HG03135 (cell line): Measurements from ENCODE around the gene PLK5.
"Not testable (repeated sequence)": the region's sequence is repeated elsewhere in the genome, so short reads cannot be mapped to it uniquely, and the experiment has no call there.

Experiments
- ATAC-seq: cut with Tn5 transposase; IDR thresholded peaks from one replicate; pipeline ENCODE4 v1.9.1; 2021; ENCODE audit warnings: mild to moderate bottlenecking, moderate library complexity; ENCODE audit not compliant: unreplicated experiment

Gene PLK5

DNA sequence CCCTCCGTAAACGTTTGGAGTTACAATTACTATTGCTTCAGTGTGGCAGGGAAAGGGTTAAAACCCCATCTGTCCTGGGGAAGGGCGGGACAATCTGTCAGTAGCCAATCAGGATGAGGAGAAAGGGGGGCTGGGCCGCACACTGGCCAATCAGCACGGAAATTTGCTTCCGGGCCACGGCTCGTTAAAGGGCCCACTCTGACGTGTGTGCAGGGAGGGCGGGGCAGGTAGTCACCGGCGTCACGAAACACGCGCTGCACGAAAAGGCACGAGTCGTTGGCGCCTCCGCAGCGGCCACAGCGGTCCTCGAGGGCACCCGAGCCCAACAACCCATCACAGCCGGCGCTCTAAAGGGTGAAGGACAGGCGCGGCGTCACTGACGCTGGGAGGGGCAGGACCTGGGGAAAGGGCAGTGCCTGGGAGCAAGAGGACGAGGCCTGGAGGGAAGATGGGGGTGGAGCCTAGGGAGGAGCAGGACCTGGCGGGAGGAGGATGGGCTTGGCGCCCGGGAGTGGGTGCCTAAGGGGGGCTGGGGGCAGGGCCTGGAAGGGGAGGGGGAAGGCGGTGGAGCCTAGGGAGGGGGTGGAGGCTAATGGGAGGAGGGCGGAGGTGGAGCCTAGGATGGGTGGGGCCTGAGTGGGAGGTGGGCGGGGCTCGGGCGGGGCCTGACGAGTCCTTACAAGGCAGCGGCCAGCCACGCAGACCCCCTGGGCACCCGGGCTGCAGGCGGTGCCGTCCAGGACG is 15.9 kb upstream of the PLK5 start:
- ATAC-seq: no peak

- no peak for ATAC-seq
These were observed 15.4 kb upstream of the PLK5 start for GRCh38 chr19:1508507-1508856.

GRCh38 chr19:1509602-1510441 is 14.1 kb upstream of the PLK5 start:
- ATAC-seq: no peak

- ATAC-seq: no peak
These were observed 13.5 kb upstream of the PLK5 start for GRCh38 chr19:1510442-1510806.

DNA sequence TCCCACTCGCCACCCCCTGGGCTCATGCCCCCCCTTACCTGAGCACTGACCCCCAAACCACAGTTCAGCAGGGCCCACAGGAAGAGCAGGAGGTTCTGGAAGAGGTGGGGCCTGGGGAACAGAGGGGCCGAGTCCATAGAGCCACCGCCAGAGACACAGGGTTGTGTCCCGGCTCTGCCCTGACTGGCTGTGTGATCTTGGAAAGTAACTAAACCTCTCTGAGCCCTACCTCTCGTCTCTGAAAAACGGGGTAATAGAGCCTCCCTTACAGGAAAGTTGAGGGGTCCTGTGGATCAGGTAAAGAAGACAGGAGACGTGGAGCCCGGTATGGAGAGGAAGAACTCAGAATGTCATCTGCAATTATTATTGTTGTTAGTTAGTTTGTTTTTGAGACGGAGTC is 13.1 kb upstream of the PLK5 start:
- no peak for ATAC-seq

- no peak for ATAC-seq
These were observed 12.3 kb upstream of the PLK5 start for GRCh38 chr19:1511318-1512317.

- ATAC-seq: no peak
These were observed 11.0 kb upstream of the PLK5 start, which contains the start of gene ADAMTSL5 for GRCh38 chr19:1512671-1513498. Gene ADAMTSL5, minus strand, starts transcription at chr19:1513019. Its CDS starts 2,076 bp downstream, at chr19:1510943.

- ATAC-seq: no peak
These were observed 10.2 kb upstream of the PLK5 start for GRCh38 chr19:1513499-1514294.

GRCh38 chr19:1514295-1514661 is 9.6 kb upstream of the PLK5 start:
- ATAC-seq: no peak

DNA sequence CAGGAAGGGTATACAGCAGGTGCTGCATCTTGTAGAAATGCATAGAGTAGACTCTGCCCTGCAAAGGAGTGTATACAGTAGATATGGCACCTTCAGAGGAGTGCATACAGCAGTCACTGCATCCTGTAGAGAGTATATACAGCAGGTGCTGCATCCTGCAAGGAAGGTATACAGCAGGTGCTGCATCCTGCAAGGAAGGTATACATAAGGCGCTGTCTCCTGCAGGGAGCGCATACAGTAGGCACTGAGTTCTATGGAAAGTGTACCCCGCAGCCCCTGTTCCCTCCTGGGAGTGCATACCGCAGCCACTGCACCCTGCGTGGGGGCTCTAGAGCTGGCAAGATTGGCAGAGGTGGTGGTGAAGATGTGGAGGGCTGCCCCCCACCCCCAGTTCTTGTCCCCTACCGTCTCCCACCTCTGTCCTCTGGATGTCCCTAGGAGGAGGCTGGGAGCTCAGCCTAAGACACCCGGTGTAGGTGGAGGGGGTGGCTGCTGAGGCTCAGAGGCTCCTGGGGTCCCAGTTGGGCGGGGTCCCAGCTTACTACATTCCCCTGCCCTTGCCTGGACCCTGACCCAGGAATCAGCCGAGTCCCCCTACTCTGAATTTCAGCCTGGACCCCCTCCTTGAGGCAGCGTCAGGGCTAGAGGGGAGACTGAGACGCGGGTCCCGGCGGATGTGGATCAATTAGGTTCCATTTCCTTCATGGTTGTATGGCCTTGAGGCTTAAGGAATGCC is 8.7 kb upstream of the PLK5 start:
- no peak for ATAC-seq

GRCh38 chr19:1516395-1516753 is 7.5 kb upstream of the PLK5 start:
- ATAC-seq: no peak

DNA sequence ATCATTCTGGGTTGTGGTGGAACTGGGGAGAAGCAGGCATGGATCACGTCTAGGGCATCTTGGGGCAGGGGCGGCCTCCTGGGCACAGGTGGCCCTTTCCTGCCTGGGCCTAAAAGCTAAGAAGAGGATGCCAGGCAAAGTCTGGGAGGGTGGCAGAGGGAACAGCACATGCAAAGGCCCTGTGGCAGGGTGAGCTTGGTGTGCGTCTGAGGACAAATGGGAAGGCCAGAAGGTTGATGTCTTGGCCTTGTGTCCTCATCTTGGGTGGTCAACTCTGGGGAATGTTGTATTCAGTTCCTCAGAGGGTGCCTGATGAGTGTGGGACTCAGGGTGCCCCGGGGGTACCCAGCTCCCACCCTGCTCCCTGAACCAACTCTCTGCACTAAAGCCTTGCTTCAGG is 5.4 kb upstream of the PLK5 start:
- ATAC-seq: no peak

DNA sequence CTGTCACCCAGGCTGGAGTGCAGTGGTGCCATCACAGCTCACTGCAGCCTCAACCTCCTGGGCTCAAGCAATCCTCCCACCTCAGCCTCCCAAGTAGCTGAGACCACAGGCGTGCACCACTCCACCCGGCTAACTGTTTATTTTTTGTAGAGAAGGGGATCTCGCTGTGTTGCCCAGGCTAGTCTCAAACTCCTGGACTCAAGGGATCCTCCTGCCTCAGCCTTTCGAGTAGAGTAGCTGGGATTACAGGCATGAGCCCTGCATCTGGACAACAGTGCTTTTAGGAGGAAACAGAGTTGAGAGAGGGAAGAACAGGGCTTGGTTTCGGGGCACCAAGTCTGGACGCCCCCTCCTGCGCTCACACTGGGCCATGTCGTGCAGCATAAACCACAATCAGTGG is 4.1 kb upstream of the PLK5 start:
- not testable (repeated sequence) for ATAC-seq

DNA sequence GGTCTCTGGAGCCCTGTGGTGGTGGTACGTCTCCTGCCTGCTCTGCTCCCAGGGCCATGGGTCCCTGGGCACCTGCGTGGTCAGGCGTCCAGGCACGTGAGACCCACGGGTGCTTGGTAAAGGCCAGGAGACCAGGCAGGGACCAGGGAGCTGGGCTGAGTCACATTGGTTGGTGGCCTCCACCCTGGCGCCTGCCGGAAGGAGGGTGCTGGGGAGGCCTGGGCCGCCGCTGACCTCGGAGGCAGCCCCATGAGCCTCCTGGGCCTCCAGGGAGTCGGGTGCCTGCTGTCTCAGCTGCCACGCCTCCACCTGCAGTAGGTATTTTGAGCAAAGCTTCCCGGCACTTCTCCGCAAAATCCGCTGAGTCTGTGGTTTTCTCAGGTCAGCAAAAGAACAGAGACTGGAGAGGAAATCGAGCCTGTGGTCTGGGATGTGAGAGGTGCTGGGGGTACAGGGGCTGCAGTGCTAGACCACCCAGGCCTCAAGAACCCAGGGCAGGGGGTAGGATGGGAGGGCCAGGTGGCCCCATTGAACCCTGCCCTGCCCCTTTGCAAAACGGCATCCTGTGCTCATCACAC is 3.6 kb upstream of the PLK5 start:
- ATAC-seq: no peak

- ATAC-seq: no peak
These were observed 2.2 kb upstream of the PLK5 start for GRCh38 chr19:1521636-1522035.

GRCh38 chr19:1522061-1522460 is 1.8 kb upstream of the PLK5 start:
- no peak for ATAC-seq

DNA sequence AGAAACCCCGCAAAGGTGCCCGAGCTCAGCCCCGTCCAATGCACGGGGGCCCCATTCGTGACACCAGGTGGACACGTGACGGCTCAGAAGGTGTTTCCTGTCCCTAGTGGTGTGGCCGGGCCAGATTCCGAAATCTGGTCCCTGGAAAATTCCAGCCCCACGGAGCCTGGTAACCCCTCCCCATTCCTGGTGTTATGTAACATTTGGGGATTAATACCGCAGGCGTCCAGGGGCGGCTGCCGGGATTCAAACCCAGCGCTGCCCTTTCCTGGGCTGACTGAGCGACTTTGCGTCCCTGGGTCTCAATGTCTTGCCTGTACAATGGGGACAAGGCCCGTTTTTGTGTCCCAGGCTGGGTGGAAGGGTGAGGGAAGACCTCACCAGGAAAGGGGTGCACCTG is 1.0 kb upstream of the PLK5 start:
- ATAC-seq: no peak

GRCh38 chr19:1524287-1524971 is 552 bp downstream of the PLK5 start:
- ATAC-seq: no peak
